Neural progenitor cell (in vitro differentiated cells): ENCODE measurements around the gene SLC6A5. TPM values are rescaled to one million over a fixed set of nuclear protein-coding genes. Genes with fewer than 3 reads are reported as not detected.

ENCODE experiments used
- DNase-seq: peaks from one replicate; pipeline ENCODE4 v3.0.0-alpha.2; 2016; ENCODE audit warnings: low spot score
- H2AFZ ChIP-seq: fragments of 200-600 bp; sonication (generic); replicated peaks from 2 replicates; pipeline ENCODE4 v1.6.1; 2016; ENCODE audit warnings: antibody characterized with exemption
- H3F3A ChIP-seq: fragments of 200-600 bp; sonication (generic); 2 replicates; pipeline ENCODE4 v1.6.1; 2016; ENCODE audit warnings: antibody characterized with exemption, low read depth
- H3K27ac ChIP-seq: fragments of 200-600 bp; sonication (generic); 2 replicates; pipeline ENCODE4 v1.5.1; 2016; ENCODE audit warnings: mild to moderate bottlenecking
- H3K27me3 ChIP-seq: fragments of 200-600 bp; sonication (generic); 2 replicates; pipeline ENCODE4 v1.6.1; 2016; ENCODE audit warnings: mild to moderate bottlenecking, moderate library complexity
- H3K36me3 ChIP-seq: fragments of 200-600 bp; sonication (generic); 2 replicates; pipeline ENCODE4 v1.5.1; 2016
- H3K4me1 ChIP-seq: fragments of 200-600 bp; sonication (generic); 2 replicates; pipeline ENCODE4 v1.6.1; 2016; ENCODE audit warnings: mixed run types
- H3K4me2 ChIP-seq: fragments of 200-600 bp; sonication (generic); 2 replicates; pipeline ENCODE4 v1.6.1; 2016
- H3K4me3 ChIP-seq: fragments of 200-600 bp; sonication (generic); 2 replicates; pipeline ENCODE4 v1.5.1; 2016
- H3K79me2 ChIP-seq: fragments of 200-600 bp; sonication (generic); 2 replicates; pipeline ENCODE4 v1.6.1; 2016; ENCODE audit warnings: low read depth
- H3K9ac ChIP-seq: fragments of 200-600 bp; sonication (generic); 2 replicates; pipeline ENCODE4 v1.6.1; 2016
- H3K9me3 ChIP-seq: fragments of 200-600 bp; sonication (generic); 2 replicates; pipeline ENCODE4 v1.5.1; 2016; ENCODE audit warnings: low read depth
- H4K20me1 ChIP-seq: fragments of 200-600 bp; sonication (generic); 2 replicates; pipeline ENCODE4 v1.6.1; 2016; ENCODE audit warnings: low read depth
- H3K27ac Mint-ChIP-seq: 3 replicates; pipeline ENCODE4 v1.8.0; 2021; ENCODE audit warnings: mixed read lengths
- H3K27me3 Mint-ChIP-seq: 2 replicates; pipeline ENCODE4 v1.8.0; 2022; ENCODE audit warnings: low read depth, mild to moderate bottlenecking, inconsistent platforms, moderate library complexity, mixed read lengths; ENCODE audit not compliant: insufficient read depth
- H3K36me3 Mint-ChIP-seq: 3 replicates; pipeline ENCODE4 v1.8.0; 2021; ENCODE audit warnings: mixed read lengths
- H3K4me1 Mint-ChIP-seq: 3 replicates; pipeline ENCODE4 v1.8.0; 2021; ENCODE audit warnings: mixed read lengths
- H3K4me3 Mint-ChIP-seq: 3 replicates; pipeline ENCODE4 v1.8.0; 2021; ENCODE audit warnings: mild to moderate bottlenecking, moderate library complexity, mixed read lengths
- H3K9me3 Mint-ChIP-seq: 3 replicates; pipeline ENCODE4 v1.8.0; 2020; ENCODE audit warnings: mixed read lengths
- CTCF ChIP-seq: fragments of 200-600 bp; sonication (generic); IDR thresholded peaks from 2 replicates; pipeline ENCODE4 v1.5.1; 2017; ENCODE audit warnings: antibody characterized with exemption, mild to moderate bottlenecking
- EZH2 ChIP-seq: fragments of 200-600 bp; sonication (generic); IDR thresholded peaks from 2 replicates; pipeline ENCODE4 v1.6.1; 2017; ENCODE audit warnings: antibody characterized with exemption, mild to moderate bottlenecking, moderate library complexity
- EZH2phosphoT487 ChIP-seq: fragments of 200-600 bp; sonication (generic); IDR thresholded peaks from 2 replicates; pipeline ENCODE4 v1.6.1; 2017; ENCODE audit warnings: antibody characterized with exemption
- total RNA-seq: library from RNA; depleted of rRNA; stranded (reverse); fragments of >200 nt; gene quantifications from 2 replicates; pipeline ENCODE4 v1.2.3, GENCODE V29; 2015; ENCODE audit warnings: low replicate concordance

SLC6A5 gene
- total RNA-seq, 1 donor from 2014 or later = not detected

DNA sequence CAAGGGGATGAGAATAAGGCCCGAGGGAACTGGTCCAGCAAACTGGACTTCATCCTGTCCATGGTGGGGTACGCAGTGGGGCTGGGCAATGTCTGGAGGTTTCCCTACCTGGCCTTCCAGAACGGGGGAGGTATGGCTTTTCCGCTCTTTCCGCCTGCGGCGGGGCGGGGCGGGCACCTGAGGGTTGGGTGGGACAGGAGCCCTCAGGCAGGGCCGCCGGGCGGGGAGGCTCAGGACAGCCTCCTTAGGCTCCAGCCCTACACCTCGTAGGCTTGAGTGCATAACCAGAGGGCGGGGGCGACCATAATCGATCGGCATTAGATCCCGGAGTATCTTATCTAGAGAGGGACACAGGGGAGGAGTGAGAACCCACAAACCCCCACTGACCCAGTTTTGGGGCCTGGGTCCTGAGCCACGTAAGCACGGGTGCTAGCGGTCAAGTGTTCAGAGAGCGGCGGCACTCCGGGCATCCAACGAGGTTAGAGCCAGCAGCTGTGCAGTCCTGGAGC lies 4.9 kb downstream of the SLC6A5 start:
- DNase-seq = no peak
- H3K4me3 ChIP-seq = no peak overlapping the region
- H3K4me1 ChIP-seq = peaks cover 3% of the 10 kb centered on the region
- H3K9me3 ChIP-seq = no peaks in the 10 kb centered on the region
- peaks cover 7% of the 10 kb centered on the region for H3K9me3 Mint-ChIP-seq
- H3K27me3 Mint-ChIP-seq = peaks cover 54% of the 10 kb centered on the region
- no peak overlapping the region for H3K9ac ChIP-seq
- peaks cover 29% of the 10 kb centered on the region for H4K20me1 ChIP-seq
- peaks cover 13% of the 10 kb centered on the region for H3F3A ChIP-seq
- no peaks in the 10 kb centered on the region for H3K79me2 ChIP-seq
- H3K4me3 Mint-ChIP-seq = no peak overlapping the region
- no peak overlapping the region for H3K4me2 ChIP-seq
- H3K27ac ChIP-seq = no peak overlapping the region
- H3K27ac Mint-ChIP-seq = no peak overlapping the region
- peaks cover 17% of the 10 kb centered on the region for H3K4me1 Mint-ChIP-seq
- no peak for TF ChIP-seq EZH2phosphoT487
- TF ChIP-seq EZH2 = no peak
- no peak for TF ChIP-seq CTCF
- no peaks in the 10 kb centered on the region for H3K36me3 ChIP-seq
- H3K36me3 Mint-ChIP-seq = no peaks in the 10 kb centered on the region
- no peak overlapping the region for H2AFZ ChIP-seq
- H3K27me3 ChIP-seq = peaks cover 100% of the 10 kb centered on the region

- no peak for DNase-seq
- Histone ChIP-seq H4K20me1 (peaks cover 23% of the 10 kb centered on the region), H3K79me2 (no peaks in the 10 kb centered on the region), H3K9me3 (no peaks in the 10 kb centered on the region), H3K4me2 (no peak overlapping the region), H3K36me3 (no peaks in the 10 kb centered on the region), H3K4me1 (peaks cover 7% of the 10 kb centered on the region), H3K9ac (no peak overlapping the region), H3K27me3 (peaks cover 100% of the 10 kb centered on the region), H2AFZ (no peak overlapping the region), H3K4me3 (no peak overlapping the region), H3F3A (peaks cover 6% of the 10 kb centered on the region), H3K27ac (no peak overlapping the region)
- Mint-ChIP-seq H3K36me3 (no peaks in the 10 kb centered on the region), H3K9me3 (peaks cover 5% of the 10 kb centered on the region), H3K27me3 (peaks cover 49% of the 10 kb centered on the region), H3K4me3 (no peak overlapping the region), H3K4me1 (peaks cover 21% of the 10 kb centered on the region), H3K27ac (no peak overlapping the region)
- TF ChIP-seq EZH2phosphoT487 (no peak), EZH2 (no peak), CTCF (no peak)
These were observed 5.6 kb downstream of the SLC6A5 start for GRCh38 chr11:20604864-20605601.

- Mint-ChIP-seq H3K9me3 (peaks cover 2% of the 10 kb centered on the region), H3K4me1 (peaks cover 24% of the 10 kb centered on the region), H3K36me3 (no peaks in the 10 kb centered on the region), H3K27me3 (peaks cover 45% of the 10 kb centered on the region), H3K27ac (no peak overlapping the region), H3K4me3 (no peak overlapping the region)
- Histone ChIP-seq H3K36me3 (no peaks in the 10 kb centered on the region), H3K4me2 (no peak overlapping the region), H3K9me3 (no peaks in the 10 kb centered on the region), H3K27ac (no peak overlapping the region), H2AFZ (no peak overlapping the region), H3K27me3 (peaks cover 100% of the 10 kb centered on the region), H3K79me2 (no peaks in the 10 kb centered on the region), H3K4me3 (no peak overlapping the region), H3F3A (peaks cover 5% of the 10 kb centered on the region), H4K20me1 (peaks cover 16% of the 10 kb centered on the region), H3K4me1 (peaks cover 7% of the 10 kb centered on the region), H3K9ac (no peak overlapping the region)
- TF ChIP-seq CTCF = no peak
- no peak for TF ChIP-seq EZH2
- TF ChIP-seq EZH2phosphoT487 = no peak
- DNase-seq = no peak
These were observed 6.2 kb downstream of the SLC6A5 start for GRCh38 chr11:20605602-20606091.
